HepG2 (cell line): ENCODE results near the gene GALNT18. TPM values are rescaled to one million over a fixed set of nuclear protein-coding genes. Genes with fewer than 3 reads are reported as not detected.

Source experiments
- ATAC-seq: fragments of 200-7000 bp; cut with Tn5 transposase; 3 replicates; pipeline ENCODE4 v1.9.1; 2020; ENCODE audit warnings: mild to moderate bottlenecking, moderate library complexity
- BruUV-seq: library from RNA; stranded (reverse); fragments of 400-500 nt; replicated peaks from 2 replicates; lab custom pipeline; 2021; lab: Mats Ljungman, UMichigan
- CTCF ChIA-PET: fragments of 300-600 bp; formaldehyde crosslinking; extraction: SDS; loops from one replicate; lab custom pipeline; 2021; ENCODE audit warnings: low total read pairs, inconsistent platforms, low intra/inter-chr PET ratio; lab: Yijun Ruan, JAX
- POLR2A ChIA-PET: fragments of 350-600 bp; sonication (Branson Sonifier 250); formaldehyde crosslinking; loops from one replicate; lab custom pipeline; 2020; ENCODE audit warnings: antibody characterized with exemption, inconsistent platforms; lab: Yijun Ruan, JAX
- DNase-seq: peaks from one replicate; pipeline ENCODE4 v3.0.0-alpha.2; 2015; ENCODE audit warnings: low spot score
- FAIRE-seq: peaks from 3 replicates; lab custom pipeline; 2011; peaks lifted over from hg19 to GRCh38; lab: Jason Lieb, UNC
- H2AFZ ChIP-seq: one replicate; pipeline ENCODE4 v1.6.1; 2011; ENCODE audit warnings: low read length, inconsistent platforms
- H3K27ac ChIP-seq: fragments of 300-600 bp; 3 replicates; pipeline ENCODE4 v1.8.0; 2011; ENCODE audit warnings: mixed run types, mild to moderate bottlenecking, mixed read lengths, low read length, inconsistent platforms; ENCODE audit not compliant: insufficient read depth; ENCODE audit errors: extremely low read length
- H3K27me3 ChIP-seq, 2 experiments: fragments of 200-600 bp in 1 of 2; 2 replicates in 1 of 2; 3 replicates in 1 of 2; pipeline versions ENCODE4 v1.6.0 to v1.8.0; 2011; ENCODE audit warnings: low read length in 2 of 2, mild to moderate bottlenecking in 2 of 2, moderate library complexity in 2 of 2, inconsistent platforms in 1 of 2; ENCODE audit not compliant: insufficient read depth in 2 of 2, control insufficient read depth in 1 of 2
- H3K36me3 ChIP-seq, 2 experiments: fragments of 200-600 bp in 1 of 2; replicated peaks in 1 of 2; 2 replicates in 1 of 2; 3 replicates in 1 of 2; pipeline versions ENCODE4 v1.5.1 to v1.8.0; 2011; ENCODE audit warnings: low read length in 2 of 2, inconsistent platforms in 1 of 2; ENCODE audit not compliant: insufficient read depth in 2 of 2, control insufficient read depth in 1 of 2
- H3K4me1 ChIP-seq: 2 replicates; pipeline ENCODE4 v1.5.1; 2012; ENCODE audit warnings: low read length, inconsistent platforms; ENCODE audit not compliant: insufficient read depth
- H3K4me2 ChIP-seq: 2 replicates; pipeline ENCODE4 v1.6.0; 2011; ENCODE audit warnings: low read depth, low read length, inconsistent platforms
- H3K4me3 ChIP-seq, 3 experiments: fragments of 200-600 bp in 1 of 3; sonication (generic), shearing (Covaris generic) in 1 of 3; replicated peaks in 1 of 3; 2 replicates each; pipeline ENCODE4 v1.5.1; 2011 to 2016; ENCODE audit warnings: low read length in 3 of 3, inconsistent platforms in 2 of 3, low read depth in 2 of 3, mild to moderate bottlenecking in 2 of 3, control low read depth in 1 of 3, mixed read lengths in 1 of 3; ENCODE audit not compliant: insufficient read depth in 1 of 3
- H3K79me2 ChIP-seq: one replicate; pipeline ENCODE4 v1.6.1; 2011; ENCODE audit warnings: low read length, inconsistent platforms; ENCODE audit not compliant: insufficient read depth
- H3K9ac ChIP-seq: 2 replicates; pipeline ENCODE4 v1.6.0; 2011; ENCODE audit warnings: mild to moderate bottlenecking, low read depth, low read length, inconsistent platforms; ENCODE audit not compliant: insufficient read depth
- H3K9me3 ChIP-seq: 2 replicates; pipeline ENCODE4 v1.5.1; 2012; ENCODE audit warnings: mild to moderate bottlenecking, low read length
- H4K20me1 ChIP-seq: 2 replicates; pipeline ENCODE4 v1.6.0; 2011; ENCODE audit warnings: inconsistent platforms, mild to moderate bottlenecking, low read length, moderate library complexity; ENCODE audit not compliant: insufficient read depth
- CSRNP1 ChIP-seq: sonication (generic); formaldehyde crosslinking; IDR thresholded peaks from 2 replicates; pipeline ENCODE4 v1.8.1; 2023; ENCODE audit warnings: mild to moderate bottlenecking, missing genetic modification reagents
- DR1 ChIP-seq: sonication (generic); formaldehyde crosslinking; IDR thresholded peaks from 2 replicates; pipeline ENCODE4 v1.8.0; 2021; ENCODE audit warnings: mild to moderate bottlenecking, missing genetic modification reagents, inconsistent platforms
- EED ChIP-seq: sonication (generic); formaldehyde crosslinking; IDR thresholded peaks from 2 replicates; pipeline ENCODE4 v1.5.0; 2020; ENCODE audit warnings: mild to moderate bottlenecking, missing genetic modification reagents
- HDAC1 ChIP-seq: sonication (generic); formaldehyde crosslinking; IDR thresholded peaks from 2 replicates; pipeline ENCODE4 v1.5.1; 2020; ENCODE audit warnings: mild to moderate bottlenecking, missing genetic modification reagents
- KAT2B ChIP-seq: fragments of 150-350 bp; IDR thresholded peaks from 2 replicates; pipeline ENCODE4 v1.6.1; 2014; ENCODE audit warnings: low read depth, low read length, borderline replicate concordance
- KDM4B ChIP-seq: sonication (generic); formaldehyde crosslinking; IDR thresholded peaks from 2 replicates; pipeline ENCODE4 v1.4.0; 2020; ENCODE audit warnings: missing genetic modification reagents
- RELA ChIP-seq: sonication (generic); formaldehyde crosslinking; IDR thresholded peaks from 2 replicates; pipeline ENCODE4 v1.4.0; 2020; ENCODE audit warnings: missing genetic modification reagents
- SALL2 ChIP-seq: sonication (generic); formaldehyde crosslinking; IDR thresholded peaks from 2 replicates; pipeline ENCODE4 v1.8.1; 2023; ENCODE audit warnings: mild to moderate bottlenecking, missing genetic modification reagents, inconsistent platforms
- SP5 ChIP-seq: IDR thresholded peaks from 2 replicates; pipeline ENCODE4 v1.6.1; 2016; ENCODE audit warnings: low read depth, borderline replicate concordance
- THAP8 ChIP-seq: sonication (generic); formaldehyde crosslinking; IDR thresholded peaks from 2 replicates; pipeline ENCODE4 v1.5.1; 2020; ENCODE audit warnings: missing genetic modification reagents, mild to moderate bottlenecking, borderline replicate concordance
- ZNF337 ChIP-seq: sonication (generic); formaldehyde crosslinking; IDR thresholded peaks from 2 replicates; pipeline ENCODE4 v1.5.1; 2020; ENCODE audit warnings: missing genetic modification reagents, low read depth, mild to moderate bottlenecking, borderline replicate concordance
- ZNF552 ChIP-seq: sonication (generic); formaldehyde crosslinking; IDR thresholded peaks from 2 replicates; pipeline ENCODE4 v1.9.0; 2022; ENCODE audit warnings: missing genetic modification reagents, mild to moderate bottlenecking, borderline replicate concordance
- ZNF572 ChIP-seq: sonication (generic); formaldehyde crosslinking; IDR thresholded peaks from 2 replicates; pipeline ENCODE4 v1.5.1; 2020; ENCODE audit warnings: mild to moderate bottlenecking, missing genetic modification reagents
- ZNF660 ChIP-seq: sonication (generic); formaldehyde crosslinking; IDR thresholded peaks from 2 replicates; pipeline ENCODE4 v1.5.1; 2020; ENCODE audit warnings: mild to moderate bottlenecking, low read depth, missing genetic modification reagents, borderline replicate concordance
- ZNF790 ChIP-seq: sonication (generic); formaldehyde crosslinking; IDR thresholded peaks from 2 replicates; pipeline ENCODE4 v1.8.0; 2022; ENCODE audit warnings: missing genetic modification reagents, mild to moderate bottlenecking, borderline replicate concordance
- ZNF816 ChIP-seq: sonication (generic); formaldehyde crosslinking; IDR thresholded peaks from 2 replicates; pipeline ENCODE4 v1.8.0; 2022; ENCODE audit warnings: missing genetic modification reagents, mild to moderate bottlenecking, borderline replicate concordance
- WGBS: methylation state at CpG from one replicate; pipeline ENCODE4 v1.1.6; 2017; ENCODE audit warnings: low lambda C conversion rate; 5-methylcytosine and 5-hydroxymethylcytosine counted together
- in situ Hi-C: cut with HindIII; loops from 2 replicates; pipeline ENCODE4 v1.10.0; 2017; ENCODE audit warnings: low pct_unique_long_range_greater_than_20kb; ENCODE audit not compliant: extremely low pct_ligation_motif_present
- intact Hi-C: fragments of 100-400 bp; cut with micrococcal nuclease; formaldehyde crosslinking; loops from one replicate; pipeline ENCODE4 v1.10.0; 2022; ENCODE audit not compliant: unreplicated experiment
- polyA plus RNA-seq, 8 experiments: library from polyadenylated mRNA; depleted of rRNA in 3 of 8; stranded (reverse) in 7 of 8; unstranded in 1 of 8; fragments of >200 nt; fragmentation: Illumina TruSeq in 4 of 8; extraction: Trizol in 4 of 8; gene quantifications; 2 replicates each; pipeline versions ENCODE4 v1.2.1 to v1.2.3, GENCODE V29; 2011 to 2016; ENCODE audit warnings: low read depth in 4 of 8, missing spikeins in 1 of 8, mixed read lengths in 1 of 8; ENCODE audit not compliant: insufficient read depth in 1 of 8
- total RNA-seq, 5 experiments: library from RNA; depleted of rRNA; stranded (reverse); fragments of >200 nt; fragmentation: Illumina TruSeq; extraction: Trizol; gene quantifications; 2 replicates each; pipeline ENCODE4 v1.2.3, GENCODE V29; 2016; ENCODE audit warnings: low read depth in 1 of 5
- TF ChIP-seq, protein P1 (sequence below): sonication (generic); formaldehyde crosslinking; IDR thresholded peaks from 2 replicates; pipeline ENCODE4 v1.8.0; 2022; ENCODE audit warnings: mild to moderate bottlenecking, missing genetic modification reagents; ENCODE audit not compliant: insufficient replicate concordance

The GALNT18 gene
- total and polyA plus RNA-seq, 2 of the 13 experiments (the other 11 are each of a cell fraction or from before 2014, with no cell fraction given): 0.11 TPM; not detected in 1

GRCh38 chr11:11605821-11606450 is 15.9 kb downstream of the GALNT18 start:
- H3K27me3 ChIP-seq: peaks cover 2 to 44% of the 10 kb centered on the region in 2 experiments; a peak in 4 of 5 replicates
- no peak overlapping the region for H2AFZ ChIP-seq
- H3K4me2 ChIP-seq: no peak overlapping the region
- H4K20me1 ChIP-seq: no peaks in the 10 kb centered on the region
- H3K4me3 ChIP-seq: no peak overlapping the region
- ATAC-seq (no peak), DNase-seq (no peak), FAIRE-seq (no peak)
- TF ChIP-seq ZNF790: no peak
- TF ChIP-seq KAT2B: no peak
- TF ChIP-seq SALL2 (CRISPR knock-in tag): no peak
- no peak for TF ChIP-seq RELA (CRISPR knock-in tag)
- no peak for TF ChIP-seq EED (CRISPR knock-in tag)
- no peak for TF ChIP-seq ZNF660 (CRISPR knock-in tag)
- no peak for TF ChIP-seq SP5 (CRISPR knock-in tag)
- no peak for TF ChIP-seq DR1 (CRISPR knock-in tag)
- TF ChIP-seq HDAC1 (CRISPR knock-in tag): no peak
- TF ChIP-seq ZNF572: no peak
- no peak for TF ChIP-seq ZNF552 (CRISPR knock-in tag)
- TF ChIP-seq ZNF816 (CRISPR knock-in tag): no peak
- TF ChIP-seq ZNF337 (CRISPR knock-in tag): no peak
- no peak for TF ChIP-seq KDM4B (CRISPR knock-in tag)
- TF ChIP-seq THAP8 (CRISPR knock-in tag): no peak
- TF ChIP-seq, protein P1, sequence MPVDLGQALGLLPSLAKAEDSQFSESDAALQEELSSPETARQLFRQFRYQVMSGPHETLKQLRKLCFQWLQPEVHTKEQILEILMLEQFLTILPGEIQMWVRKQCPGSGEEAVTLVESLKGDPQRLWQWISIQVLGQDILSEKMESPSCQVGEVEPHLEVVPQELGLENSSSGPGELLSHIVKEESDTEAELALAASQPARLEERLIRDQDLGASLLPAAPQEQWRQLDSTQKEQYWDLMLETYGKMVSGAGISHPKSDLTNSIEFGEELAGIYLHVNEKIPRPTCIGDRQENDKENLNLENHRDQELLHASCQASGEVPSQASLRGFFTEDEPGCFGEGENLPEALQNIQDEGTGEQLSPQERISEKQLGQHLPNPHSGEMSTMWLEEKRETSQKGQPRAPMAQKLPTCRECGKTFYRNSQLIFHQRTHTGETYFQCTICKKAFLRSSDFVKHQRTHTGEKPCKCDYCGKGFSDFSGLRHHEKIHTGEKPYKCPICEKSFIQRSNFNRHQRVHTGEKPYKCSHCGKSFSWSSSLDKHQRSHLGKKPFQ (CRISPR knock-in tag): no peak
- TF ChIP-seq CSRNP1 (CRISPR knock-in tag): no peak
- ChIA-PET POLR2A (no interaction called here), CTCF (no interaction called here)
- H3K9me3 ChIP-seq: no peaks in the 10 kb centered on the region
- H3K9ac ChIP-seq: no peak overlapping the region
- WGBS: 29% methylated on average over 5 of the region's 5 CpGs
- BruUV-seq: no TSS peak
- intact Hi-C loops: no loop called here
- no peaks in the 10 kb centered on the region for H3K4me1 ChIP-seq
- no peaks in the 10 kb centered on the region for H3K79me2 ChIP-seq
- in situ Hi-C loops: no loop called here
- no peaks in the 10 kb centered on the region for H3K36me3 ChIP-seq
- H3K27ac ChIP-seq: no peak overlapping the region
